Prostate gland (tissue), 2 donors: ENCODE results near the gene ITGA3.

Experiments
- POLR2A ChIP-seq: fragments of 450-650 bp; IDR thresholded peaks from one replicate; pipeline ENCODE4 v1.6.1; 2016; ENCODE audit warnings: antibody characterized with exemption, mild to moderate bottlenecking
- POLR2AphosphoS5 ChIP-seq: sonication (generic); formaldehyde crosslinking; IDR thresholded peaks from one replicate; pipeline ENCODE4 v1.6.1; 2017; ENCODE audit warnings: antibody characterized with exemption
- TF ChIP-seq, protein P1 (sequence below), 4 experiments: fragments of 200-600 bp in 2 of 4; fragments of 450-650 bp in 2 of 4; sonication (generic) in 2 of 4; IDR thresholded peaks; 1 replicate in 3 of 4; 2 replicates in 1 of 4; pipeline ENCODE4 v1.5.1; 2016 to 2019; ENCODE audit warnings: antibody characterized with exemption in 4 of 4, mild to moderate bottlenecking in 2 of 4, moderate library complexity in 2 of 4

DNA sequence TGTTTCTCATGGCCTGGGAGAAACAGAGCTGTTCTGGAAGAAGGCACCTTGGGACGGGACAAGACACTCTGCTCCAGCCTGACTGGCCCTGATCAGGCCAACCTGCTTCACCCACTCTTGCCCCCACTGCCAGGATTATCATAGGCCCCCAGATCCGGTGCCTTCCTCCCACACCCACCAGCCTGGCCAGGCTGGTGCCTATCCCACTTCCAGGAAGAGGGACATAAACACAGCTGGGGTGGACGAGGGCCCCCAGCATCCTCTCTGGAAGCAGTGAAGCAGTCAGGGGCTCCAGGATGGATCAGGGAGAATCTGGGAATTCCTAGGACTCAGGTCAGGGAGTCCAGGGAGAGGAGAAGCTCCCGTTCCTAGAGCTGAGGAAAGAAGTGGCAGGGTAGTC lies 16.9 kb upstream of the ITGA3 start:
- TF ChIP-seq, protein P1, sequence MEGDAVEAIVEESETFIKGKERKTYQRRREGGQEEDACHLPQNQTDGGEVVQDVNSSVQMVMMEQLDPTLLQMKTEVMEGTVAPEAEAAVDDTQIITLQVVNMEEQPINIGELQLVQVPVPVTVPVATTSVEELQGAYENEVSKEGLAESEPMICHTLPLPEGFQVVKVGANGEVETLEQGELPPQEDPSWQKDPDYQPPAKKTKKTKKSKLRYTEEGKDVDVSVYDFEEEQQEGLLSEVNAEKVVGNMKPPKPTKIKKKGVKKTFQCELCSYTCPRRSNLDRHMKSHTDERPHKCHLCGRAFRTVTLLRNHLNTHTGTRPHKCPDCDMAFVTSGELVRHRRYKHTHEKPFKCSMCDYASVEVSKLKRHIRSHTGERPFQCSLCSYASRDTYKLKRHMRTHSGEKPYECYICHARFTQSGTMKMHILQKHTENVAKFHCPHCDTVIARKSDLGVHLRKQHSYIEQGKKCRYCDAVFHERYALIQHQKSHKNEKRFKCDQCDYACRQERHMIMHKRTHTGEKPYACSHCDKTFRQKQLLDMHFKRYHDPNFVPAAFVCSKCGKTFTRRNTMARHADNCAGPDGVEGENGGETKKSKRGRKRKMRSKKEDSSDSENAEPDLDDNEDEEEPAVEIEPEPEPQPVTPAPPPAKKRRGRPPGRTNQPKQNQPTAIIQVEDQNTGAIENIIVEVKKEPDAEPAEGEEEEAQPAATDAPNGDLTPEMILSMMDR (IDR thresholded peaks at IDR 0.05) = no peak
- no peak for TF ChIP-seq POLR2A
- TF ChIP-seq POLR2AphosphoS5 = no peak
